ENCODE measurements around the gene CLCN5.

GRCh38 chrX:49910344-49910743 lies 12.1 kb upstream of the CLCN5 start:
- no peak for TF ChIP-seq TAF1 (IDR thresholded peaks at IDR 0.05; ENCODE audit: borderline replicate concordance, insufficient read depth, low read length)
- TF ChIP-seq POLR2AphosphoS5 (IDR thresholded peaks at IDR 0.05; ENCODE audit: low read depth, low read length) = no peak
- no peak for TF ChIP-seq REST (IDR thresholded peaks at IDR 0.05; ENCODE audit: insufficient read depth in 1 of 2, low read depth in 2 of 2, low read length in 2 of 2)
- TF ChIP-seq SIN3A (IDR thresholded peaks at IDR 0.05; ENCODE audit: borderline replicate concordance, insufficient read depth, low read length) = no peak
